ENCODE results near the gene ST7. TPM values are rescaled to one million over a fixed set of nuclear protein-coding genes. Genes with fewer than 3 reads are reported as not detected.

The ST7 gene
- total RNA-seq, 2 experiments from 2014 or later = 9.6 to 10.7 TPM

DNA sequence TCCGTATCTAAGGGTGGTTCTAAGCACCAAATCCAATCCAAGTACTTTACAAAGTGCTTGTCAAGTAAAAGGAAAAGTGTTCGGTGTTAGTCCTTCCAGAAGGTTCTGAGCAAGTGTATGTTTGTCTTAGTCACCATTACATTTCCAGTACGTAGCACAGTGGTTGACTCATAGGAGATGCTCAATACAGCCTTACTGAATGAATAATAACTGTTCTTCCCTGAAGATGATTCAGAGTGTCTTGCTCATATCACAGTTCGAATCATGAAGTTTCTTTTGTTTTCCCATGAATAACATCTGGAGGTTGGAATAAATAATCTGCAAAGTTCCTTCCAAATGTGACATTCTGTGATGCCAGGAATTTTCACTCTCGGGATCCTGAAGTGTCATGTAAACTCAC lies 316.1 kb downstream of the ST7 start:
- Histone ChIP-seq H3K9me2 (ENCODE audit: insufficient read depth, low read length) (no peaks in the 10 kb centered on the region), H3K36me3 (ENCODE audit: insufficient read depth, low read length) (no peaks in the 10 kb centered on the region), H3K4me3 (ENCODE audit: low read depth, low read length, poor library complexity, severe bottlenecking) (no peak overlapping the region), H3K27ac (ENCODE audit: low read depth, low read length, poor library complexity, severe bottlenecking) (no peak overlapping the region), H3K79me2 (ENCODE audit: insufficient read depth, low read depth, low read length) (no peaks in the 10 kb centered on the region), H3K4me2 (ENCODE audit: low read length) (no peak overlapping the region), H3K9me3 (ENCODE audit: low read length) (no peaks in the 10 kb centered on the region), H2AFZ (ENCODE audit: low read length) (no peak overlapping the region), H3K4me1 (ENCODE audit: insufficient read depth, low read length, poor library complexity, severe bottlenecking) (no peaks in the 10 kb centered on the region), H4K20me1 (ENCODE audit: insufficient read depth, low read length) (no peaks in the 10 kb centered on the region)
- TF ChIP-seq EZH2phosphoT487 (IDR thresholded peaks at IDR 0.05; ENCODE audit: borderline replicate concordance, low read depth, low read length) = no peak
- TF ChIP-seq, protein P1, sequence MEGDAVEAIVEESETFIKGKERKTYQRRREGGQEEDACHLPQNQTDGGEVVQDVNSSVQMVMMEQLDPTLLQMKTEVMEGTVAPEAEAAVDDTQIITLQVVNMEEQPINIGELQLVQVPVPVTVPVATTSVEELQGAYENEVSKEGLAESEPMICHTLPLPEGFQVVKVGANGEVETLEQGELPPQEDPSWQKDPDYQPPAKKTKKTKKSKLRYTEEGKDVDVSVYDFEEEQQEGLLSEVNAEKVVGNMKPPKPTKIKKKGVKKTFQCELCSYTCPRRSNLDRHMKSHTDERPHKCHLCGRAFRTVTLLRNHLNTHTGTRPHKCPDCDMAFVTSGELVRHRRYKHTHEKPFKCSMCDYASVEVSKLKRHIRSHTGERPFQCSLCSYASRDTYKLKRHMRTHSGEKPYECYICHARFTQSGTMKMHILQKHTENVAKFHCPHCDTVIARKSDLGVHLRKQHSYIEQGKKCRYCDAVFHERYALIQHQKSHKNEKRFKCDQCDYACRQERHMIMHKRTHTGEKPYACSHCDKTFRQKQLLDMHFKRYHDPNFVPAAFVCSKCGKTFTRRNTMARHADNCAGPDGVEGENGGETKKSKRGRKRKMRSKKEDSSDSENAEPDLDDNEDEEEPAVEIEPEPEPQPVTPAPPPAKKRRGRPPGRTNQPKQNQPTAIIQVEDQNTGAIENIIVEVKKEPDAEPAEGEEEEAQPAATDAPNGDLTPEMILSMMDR (conservative IDR thresholded peaks at IDR 0.05; ENCODE audit: low read length) = no peak
- CTCF ChIA-PET (ENCODE audit: unreplicated experiment) = no interaction called here
- BruUV-seq (replicated peaks) = no TSS peak
- intact Hi-C loops (cut with micrococcal nuclease; ENCODE audit: unreplicated experiment) = no loop called here
- DNase-seq (ENCODE audit: low spot score) = no peak
- POLR2A ChIA-PET = no interaction called here

DNA sequence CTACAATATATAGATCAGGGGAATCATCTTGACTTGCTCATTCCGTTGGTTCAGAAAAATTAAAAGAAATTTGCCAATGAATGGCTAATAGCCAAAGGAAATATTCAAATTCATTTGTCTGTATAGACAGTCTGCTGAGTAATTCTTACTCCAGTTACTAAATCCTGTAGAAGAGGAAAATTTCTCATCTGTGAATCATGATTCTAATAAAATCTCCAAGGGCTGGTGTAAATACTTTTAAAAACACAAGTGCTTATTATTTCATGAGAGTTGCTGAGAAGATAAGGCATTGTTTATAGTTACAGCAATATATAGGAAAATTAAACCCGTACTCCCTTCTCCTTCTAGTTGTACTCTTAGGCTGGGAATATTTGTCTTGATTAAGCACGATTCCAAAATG lies 316.6 kb downstream of the ST7 start:
- no TSS peak for BruUV-seq (replicated peaks)
- H3K4me2 ChIP-seq (ENCODE audit: low read length) = no peak overlapping the region
- no peaks in the 10 kb centered on the region for H3K9me3 ChIP-seq (ENCODE audit: low read length)
- TF ChIP-seq, protein P1 (conservative IDR thresholded peaks at IDR 0.05; ENCODE audit: low read length) = no peak
- no peak for TF ChIP-seq EZH2phosphoT487 (IDR thresholded peaks at IDR 0.05; ENCODE audit: borderline replicate concordance, low read depth, low read length)
- no peak overlapping the region for H3K27ac ChIP-seq (ENCODE audit: low read depth, low read length, poor library complexity, severe bottlenecking)
- POLR2A ChIA-PET = no interaction called here
- H3K36me3 ChIP-seq (ENCODE audit: insufficient read depth, low read length) = no peaks in the 10 kb centered on the region
- no peaks in the 10 kb centered on the region for H3K9me2 ChIP-seq (ENCODE audit: insufficient read depth, low read length)
- intact Hi-C loops (cut with micrococcal nuclease; ENCODE audit: unreplicated experiment) = no loop called here
- no peak for DNase-seq (ENCODE audit: low spot score)
- no peak overlapping the region for H2AFZ ChIP-seq (ENCODE audit: low read length)
- CTCF ChIA-PET (ENCODE audit: unreplicated experiment) = no interaction called here
- H3K4me1 ChIP-seq (ENCODE audit: insufficient read depth, low read length, poor library complexity, severe bottlenecking) = no peaks in the 10 kb centered on the region
- H3K4me3 ChIP-seq (ENCODE audit: low read depth, low read length, poor library complexity, severe bottlenecking) = no peak overlapping the region
- no peaks in the 10 kb centered on the region for H3K79me2 ChIP-seq (ENCODE audit: insufficient read depth, low read depth, low read length)
- H4K20me1 ChIP-seq (ENCODE audit: insufficient read depth, low read length) = no peaks in the 10 kb centered on the region

DNA sequence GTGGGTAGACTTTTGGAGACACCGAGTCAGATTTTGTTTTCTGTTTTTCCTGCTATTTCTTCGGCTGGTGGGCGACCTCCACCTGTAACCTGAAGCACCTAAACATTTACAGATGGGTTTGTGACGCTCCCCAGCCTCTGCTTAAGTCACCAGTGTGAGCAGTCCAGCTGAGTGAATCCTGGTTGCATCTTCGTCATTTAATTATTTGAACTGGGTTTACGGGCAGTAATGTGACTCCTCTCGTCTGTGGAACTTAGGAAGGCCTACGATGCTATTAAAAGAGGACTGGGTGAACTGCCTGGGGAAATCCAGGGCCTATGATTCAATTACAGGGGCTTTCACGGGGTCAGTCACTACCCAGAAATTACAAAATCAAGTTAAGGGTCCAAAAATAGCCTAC lies 317.1 kb downstream of the ST7 start:
- no peak overlapping the region for H3K27ac ChIP-seq (ENCODE audit: low read depth, low read length, poor library complexity, severe bottlenecking)
- H4K20me1 ChIP-seq (ENCODE audit: insufficient read depth, low read length) = no peaks in the 10 kb centered on the region
- intact Hi-C loops (cut with micrococcal nuclease; ENCODE audit: unreplicated experiment) = no loop called here
- CTCF ChIA-PET (ENCODE audit: unreplicated experiment) = no interaction called here
- H3K4me2 ChIP-seq (ENCODE audit: low read length) = no peak overlapping the region
- no peaks in the 10 kb centered on the region for H3K36me3 ChIP-seq (ENCODE audit: insufficient read depth, low read length)
- POLR2A ChIA-PET = no interaction called here
- BruUV-seq (replicated peaks) = no TSS peak
- H2AFZ ChIP-seq (ENCODE audit: low read length) = no peak overlapping the region
- no peak for DNase-seq (ENCODE audit: low spot score)
- no peaks in the 10 kb centered on the region for H3K9me2 ChIP-seq (ENCODE audit: insufficient read depth, low read length)
- no peaks in the 10 kb centered on the region for H3K79me2 ChIP-seq (ENCODE audit: insufficient read depth, low read depth, low read length)
- H3K4me1 ChIP-seq (ENCODE audit: insufficient read depth, low read length, poor library complexity, severe bottlenecking) = no peaks in the 10 kb centered on the region
- H3K9me3 ChIP-seq (ENCODE audit: low read length) = no peaks in the 10 kb centered on the region
- H3K4me3 ChIP-seq (ENCODE audit: low read depth, low read length, poor library complexity, severe bottlenecking) = no peak overlapping the region
- TF ChIP-seq EZH2phosphoT487 (IDR thresholded peaks at IDR 0.05; ENCODE audit: borderline replicate concordance, low read depth, low read length) = no peak
- TF ChIP-seq, protein P1 (conservative IDR thresholded peaks at IDR 0.05; ENCODE audit: low read length) = no peak

Data from OCI-LY7 (cell line).